Measurements from ENCODE around the gene FEZ2.

- TF ChIP-seq CTCF (IDR thresholded peaks at IDR 0.05) (no peak), POLR2A (IDR thresholded peaks at IDR 0.05) (no peak), EP300 (IDR thresholded peaks at IDR 0.05) (no peak)
Measured at GRCh38 chr2:36574560-36574959, 23.4 kb downstream of the FEZ2 start.
